Endothelial cell of umbilical vein (primary cell): ENCODE data around the gene CDKN2B-AS1. TPM values are rescaled to one million over a fixed set of nuclear protein-coding genes. Genes with fewer than 3 reads are reported as not detected.

ENCODE experiments used
- BruUV-seq: library from RNA; stranded (reverse); fragments of 400-500 nt; replicated peaks from 2 replicates; lab custom pipeline; 2021; lab: Mats Ljungman, UMichigan
- CTCF ChIA-PET: fragments of 300-600, 350-600 bp; sonication (Branson Sonifier 250); formaldehyde crosslinking; loops from one replicate; lab custom pipeline; 2021; ENCODE audit warnings: antibody characterized with exemption, inconsistent platforms; lab: Charles Lee
- POLR2A ChIA-PET: fragments of 300-600, 350-600 bp; sonication (Branson Sonifier 250); formaldehyde crosslinking; loops from one replicate; lab custom pipeline; 2021; ENCODE audit warnings: antibody characterized with exemption, inconsistent platforms; lab: Charles Lee
- DNase-seq: peaks from one replicate; pipeline ENCODE4 v3.0.0-alpha.2; 2011; ENCODE audit warnings: low read depth, low spot score
- FAIRE-seq: peaks from 2 replicates; lab custom pipeline; 2011; peaks lifted over from hg19 to GRCh38; lab: Jason Lieb, UNC
- H2AFZ ChIP-seq: 2 replicates; pipeline ENCODE4 v1.6.0; 2012; ENCODE audit warnings: low read depth, low read length, control low read depth, inconsistent platforms
- H3K27ac ChIP-seq: 2 replicates; pipeline ENCODE4 v1.5.1; 2011; ENCODE audit warnings: low read depth, mild to moderate bottlenecking, control low read depth, low read length, moderate library complexity; ENCODE audit not compliant: insufficient read depth
- H3K27me3 ChIP-seq, 2 experiments: 2 replicates each; pipeline versions ENCODE4 v1.6.0 to v1.6.1; 2011; ENCODE audit warnings: low read length in 2 of 2, mixed read lengths in 1 of 2; ENCODE audit not compliant: control insufficient read depth in 2 of 2, insufficient read depth in 2 of 2
- H3K36me3 ChIP-seq, 2 experiments: 2 replicates in 1 of 2; 3 replicates in 1 of 2; pipeline ENCODE4 v1.5.1; 2011; ENCODE audit warnings: low read length in 2 of 2, mild to moderate bottlenecking in 1 of 2, moderate library complexity in 1 of 2; ENCODE audit not compliant: control insufficient read depth in 2 of 2, insufficient read depth in 2 of 2; ENCODE audit errors: extremely low read depth in 1 of 2
- H3K4me1 ChIP-seq: 3 replicates; pipeline ENCODE4 v1.5.1; 2011; ENCODE audit warnings: mild to moderate bottlenecking, low read length; ENCODE audit not compliant: control insufficient read depth, insufficient read depth; ENCODE audit errors: extremely low read depth
- H3K4me2 ChIP-seq: 2 replicates; pipeline ENCODE4 v1.6.1; 2011; ENCODE audit warnings: low read length, control low read depth, mixed read lengths; ENCODE audit not compliant: insufficient read depth
- H3K4me3 ChIP-seq, 3 experiments: fragments of 200-600 bp in 1 of 3; sonication (generic), shearing (Covaris generic) in 1 of 3; replicated peaks in 1 of 3; 2 replicates each; pipeline ENCODE4 v1.5.1; 2011 to 2016; ENCODE audit warnings: control low read depth in 3 of 3, low read length in 3 of 3, mild to moderate bottlenecking in 2 of 3, inconsistent platforms in 1 of 3, low read depth in 1 of 3, moderate library complexity in 1 of 3; ENCODE audit not compliant: insufficient read depth in 1 of 3
- H3K79me2 ChIP-seq: 2 replicates; pipeline ENCODE4 v1.6.0; 2012; ENCODE audit warnings: low read length, inconsistent platforms; ENCODE audit not compliant: control insufficient read depth, insufficient read depth
- H3K9ac ChIP-seq: replicated peaks from 2 replicates; pipeline ENCODE3; 2011; ENCODE audit warnings: low read length, control low read depth; ENCODE audit not compliant: insufficient read depth; ENCODE audit errors: extremely low read depth
- H3K9me1 ChIP-seq: replicated peaks from 3 replicates; pipeline ENCODE4 v1.6.0; 2011; ENCODE audit warnings: mild to moderate bottlenecking, low read length; ENCODE audit not compliant: control insufficient read depth, insufficient read depth; ENCODE audit errors: extremely low read depth
- H3K9me3 ChIP-seq: replicated peaks from 2 replicates; pipeline ENCODE4 v1.5.1; 2012; ENCODE audit warnings: low read length, inconsistent platforms; ENCODE audit not compliant: control insufficient read depth, insufficient read depth
- H4K20me1 ChIP-seq: replicated peaks from 2 replicates; pipeline ENCODE3; 2011; ENCODE audit warnings: mild to moderate bottlenecking, low read length; ENCODE audit not compliant: control insufficient read depth, insufficient read depth; ENCODE audit errors: extremely low read depth
- CTCF ChIP-seq, 2 donors: IDR thresholded peaks; 1 replicate in 1 of 2; 2 replicates in 1 of 2; pipeline ENCODE4 v1.5.1; 2011; ENCODE audit warnings: low read length in 2 of 2, mild to moderate bottlenecking in 2 of 2, moderate library complexity in 2 of 2, control low read depth in 1 of 2, inconsistent platforms in 1 of 2, low read depth in 1 of 2; ENCODE audit not compliant: insufficient read depth in 1 of 2; ENCODE audit errors: extremely low read depth in 1 of 2
- EZH2 ChIP-seq: IDR thresholded peaks from 2 replicates; pipeline ENCODE4 v1.6.1; 2012; ENCODE audit warnings: borderline replicate concordance, low read depth, mild to moderate bottlenecking, moderate library complexity, low read length, inconsistent platforms; ENCODE audit not compliant: severe bottlenecking
- MAX ChIP-seq: IDR thresholded peaks from 2 replicates; pipeline ENCODE4 v1.6.1; 2011; ENCODE audit not compliant: insufficient read depth, insufficient read length
- MYC ChIP-seq: IDR thresholded peaks from one replicate; pipeline ENCODE4 v1.6.1; 2011; ENCODE audit warnings: mild to moderate bottlenecking, low read depth, low read length
- POLR2A ChIP-seq: IDR thresholded peaks from 2 replicates; pipeline ENCODE4 v1.6.1; 2012; ENCODE audit warnings: low read depth, mild to moderate bottlenecking, control low read depth, low read length
- dilution Hi-C: fragments of 300-500 bp; cut with MboI; formaldehyde crosslinking; loops from one replicate; pipeline ENCODE4 v1.15.0; 2019; ENCODE audit warnings: low sequenced_read_pairs; ENCODE audit not compliant: extremely low pct_ligation_motif_present
- intact Hi-C: fragments of 100-400 bp; cut with micrococcal nuclease; formaldehyde crosslinking; loops from one replicate; pipeline ENCODE4 v1.10.0; 2022
- polyA plus RNA-seq, 4 experiments: library from polyadenylated mRNA; depleted of rRNA in 3 of 4; stranded (reverse) in 3 of 4; unstranded in 1 of 4; fragments of >200 nt; gene quantifications; 2 replicates each; pipeline versions ENCODE4 v1.2.1 to v1.2.3, GENCODE V29; 2011 to 2012; ENCODE audit warnings: missing spikeins in 1 of 4
- total RNA-seq: library from RNA; stranded (reverse); gene quantifications from 2 replicates; pipeline ENCODE4 v1.2.3, GENCODE V29; 2021

The CDKN2B-AS1 gene
- total and polyA plus RNA-seq, 2 donors (not counting 3 experiments of a cell fraction or from before 2014, with no cell fraction given), result 0.44 to 1.9 TPM

- no peaks in the 10 kb centered on the region for H3K9me3 ChIP-seq
- no peak overlapping the region for H3K27ac ChIP-seq
- TF ChIP-seq POLR2A, result no peak
- TF ChIP-seq CTCF (IDR thresholded peaks at IDR 0.05; ENCODE audit: extremely low read depth in 1 of 2, insufficient read depth in 1 of 2, low read depth in 1 of 2, low read length in 2 of 2), result peak; percentile 35 to 53
- no peak for TF ChIP-seq MAX
- no peak for TF ChIP-seq EZH2
- no peak for TF ChIP-seq MYC
- dilution Hi-C loops (no loop called here), intact Hi-C loops (loop anchor here (1.0 to 5.0 kb wide), 6 partner anchors 75 to 328 kb away; partner anchors contain the start of genes CDKN2B and DMRTA1)
- FAIRE-seq (peak; percentile 66), DNase-seq (peak; percentile 53)
- BruUV-seq, result no TSS peak
- peak overlapping the region; percentile 11 for H2AFZ ChIP-seq
- no peak overlapping the region for H3K9ac ChIP-seq
- peaks cover 26% of the 10 kb centered on the region for H3K4me1 ChIP-seq
- ChIA-PET CTCF (interaction anchor here (0.6 to 5.9 kb wide), 51 partner anchors 10 to 321 kb away, joined by 3 to 138 read pairs (median 5); partner anchors contain the start of genes CDKN2A, CDKN2B and CDKN2B-AS1), POLR2A (no interaction called here)
- H4K20me1 ChIP-seq, result no peaks in the 10 kb centered on the region
- H3K4me3 ChIP-seq, result no peak overlapping the region
- no peaks in the 10 kb centered on the region for H3K27me3 ChIP-seq
- H3K9me1 ChIP-seq, result no peaks in the 10 kb centered on the region
- no peaks in the 10 kb centered on the region for H3K79me2 ChIP-seq
- H3K4me2 ChIP-seq, result no peak overlapping the region
- no peaks in the 10 kb centered on the region for H3K36me3 ChIP-seq
Measured at GRCh38 chr9:22119522-22120158, 125.0 kb downstream of the CDKN2B-AS1 start.
